Breast epithelium (tissue), 3 donors: Measurements from ENCODE around the gene PARP15.

ENCODE experiments used
- CTCF ChIP-seq, 3 donors: fragments of 450-650 bp; IDR thresholded peaks; one replicate each; pipeline ENCODE4 v1.5.1; 2016 to 2017; ENCODE audit warnings: antibody characterized with exemption in 3 of 3, mild to moderate bottlenecking in 3 of 3, moderate library complexity in 3 of 3
- POLR2AphosphoS5 ChIP-seq, 3 donors: sonication (generic); formaldehyde crosslinking; IDR thresholded peaks; one replicate each; pipeline ENCODE4 v1.6.1; 2017; ENCODE audit warnings: antibody characterized with exemption in 3 of 3

- no peak for TF ChIP-seq CTCF (IDR thresholded peaks at IDR 0.05)
- TF ChIP-seq POLR2AphosphoS5 (IDR thresholded peaks at IDR 0.05): no peak
Observed at GRCh38 chr3:122530164-122530563, 47.3 kb upstream of the PARP15 start.
